GM19468 (cell line): Measurements from ENCODE around the gene PLA2G12B.
"Not testable (repeated sequence)": the region's sequence is repeated elsewhere in the genome, so short reads cannot be mapped to it uniquely, and the experiment has no call there.

ENCODE experiments used
- ATAC-seq: cut with Tn5 transposase; IDR thresholded peaks from one replicate; pipeline ENCODE4 v1.9.1; 2021; ENCODE audit warnings: mild to moderate bottlenecking, moderate library complexity, moderate number of reproducible peaks; ENCODE audit not compliant: unreplicated experiment; ENCODE audit errors: extremely low read depth

PLA2G12B gene

GRCh38 chr10:72954596-72955554 is at the start of gene PLA2G12B:
PLA2G12B (minus strand) TSS chr10:72954806; CDS start chr10:72954685, 121 bp downstream.
- ATAC-seq: no peak

GRCh38 chr10:73003822-73004221 is 49.2 kb upstream of the PLA2G12B start:
- ATAC-seq: no peak

GRCh38 chr10:73000973-73001372 is 46.4 kb upstream of the PLA2G12B start:
- ATAC-seq: no peak

- ATAC-seq: no peak
Measured at GRCh38 chr10:72997099-72997498, 42.5 kb upstream of the PLA2G12B start.

GRCh38 chr10:72995459-72995858 is 40.9 kb upstream of the PLA2G12B start:
- ATAC-seq: not testable (repeated sequence)

- not testable (repeated sequence) for ATAC-seq
Measured at GRCh38 chr10:72989771-72990170, 35.2 kb upstream of the PLA2G12B start.

- ATAC-seq: not testable (repeated sequence)
Measured at GRCh38 chr10:72984618-72985017, 30.0 kb upstream of the PLA2G12B start.

- ATAC-seq: no peak
Measured at GRCh38 chr10:72981882-72982529, 27.4 kb upstream of the PLA2G12B start.

GRCh38 chr10:72981028-72981881 is 26.6 kb upstream of the PLA2G12B start:
- ATAC-seq: no peak

GRCh38 chr10:72980348-72980747 is 25.7 kb upstream of the PLA2G12B start:
- no peak for ATAC-seq

- ATAC-seq: no peak
Measured at GRCh38 chr10:72979709-72980108, 25.1 kb upstream of the PLA2G12B start.

- no peak for ATAC-seq
Measured at GRCh38 chr10:72976886-72977285, 22.3 kb upstream of the PLA2G12B start.

- no peak for ATAC-seq
Measured at GRCh38 chr10:72956001-72956400, 1.4 kb upstream of the PLA2G12B start.

GRCh38 chr10:72954230-72954595 is 393 bp downstream of the PLA2G12B start:
- ATAC-seq: no peak

- no peak for ATAC-seq
Measured at GRCh38 chr10:72953687-72954086, 919 bp downstream of the PLA2G12B start.

- no peak for ATAC-seq
Measured at GRCh38 chr10:72952642-72953158, 1.9 kb downstream of the PLA2G12B start.

- ATAC-seq: no peak
Measured at GRCh38 chr10:72952189-72952588, 2.4 kb downstream of the PLA2G12B start.

GRCh38 chr10:72951760-72952159 is 2.8 kb downstream of the PLA2G12B start:
- no peak for ATAC-seq

GRCh38 chr10:72948762-72949161 is 5.8 kb downstream of the PLA2G12B start:
- ATAC-seq: no peak

- ATAC-seq: no peak
Measured at GRCh38 chr10:72946963-72947362, 7.6 kb downstream of the PLA2G12B start.
